Measurements from ENCODE around the gene RACK1.

DNA sequence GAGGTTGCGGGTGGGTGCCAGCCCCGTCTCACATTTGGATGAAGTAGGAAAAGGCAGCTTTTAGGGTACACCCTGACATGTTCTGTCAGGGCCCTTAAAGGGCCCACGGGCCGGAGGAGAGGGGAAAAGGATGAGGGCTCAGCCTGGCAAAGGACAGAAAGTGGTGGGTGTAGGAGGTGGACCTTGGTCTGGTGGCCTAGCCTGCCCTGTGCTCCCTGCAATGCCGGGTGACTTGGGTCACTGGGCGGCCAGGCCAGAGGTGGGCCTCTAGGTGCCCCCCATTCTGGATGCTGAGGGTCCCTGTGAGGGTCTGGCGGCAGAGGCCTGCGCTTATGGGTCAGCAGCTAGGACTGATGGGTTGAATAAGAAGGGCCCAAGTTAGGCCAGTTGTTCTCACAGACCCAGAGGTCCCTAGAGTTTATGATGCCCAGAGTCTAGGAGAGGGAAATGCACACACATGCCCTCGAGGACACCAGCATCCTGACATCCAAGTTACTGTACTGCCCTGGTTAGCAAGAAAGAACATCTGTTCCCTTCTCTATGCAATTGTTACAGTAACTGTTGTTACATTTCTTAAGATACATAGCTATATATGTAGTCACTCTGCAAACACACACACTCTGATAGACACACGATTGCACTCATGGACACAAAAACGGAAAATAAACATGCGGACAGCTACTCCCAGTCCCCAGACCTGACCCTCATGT is 51.2 kb downstream of the RACK1 start:
- TF ChIP-seq BHLHE40 (IDR thresholded peaks at IDR 0.05; ENCODE audit: borderline replicate concordance) (no peak), HDGF (IDR thresholded peaks at IDR 0.05; ENCODE audit: borderline replicate concordance) (no peak), TARDBP (IDR thresholded peaks at IDR 0.05) (no peak), L3MBTL2 (conservative IDR thresholded peaks at IDR 0.05) (no peak; the same call in 1 of the 2 replicates), FOXM1 (IDR thresholded peaks at IDR 0.05; ENCODE audit: borderline replicate concordance) (no peak), FOXK2 (IDR thresholded peaks at IDR 0.05) (no peak)
- TF ChIP-seq, protein P1, sequence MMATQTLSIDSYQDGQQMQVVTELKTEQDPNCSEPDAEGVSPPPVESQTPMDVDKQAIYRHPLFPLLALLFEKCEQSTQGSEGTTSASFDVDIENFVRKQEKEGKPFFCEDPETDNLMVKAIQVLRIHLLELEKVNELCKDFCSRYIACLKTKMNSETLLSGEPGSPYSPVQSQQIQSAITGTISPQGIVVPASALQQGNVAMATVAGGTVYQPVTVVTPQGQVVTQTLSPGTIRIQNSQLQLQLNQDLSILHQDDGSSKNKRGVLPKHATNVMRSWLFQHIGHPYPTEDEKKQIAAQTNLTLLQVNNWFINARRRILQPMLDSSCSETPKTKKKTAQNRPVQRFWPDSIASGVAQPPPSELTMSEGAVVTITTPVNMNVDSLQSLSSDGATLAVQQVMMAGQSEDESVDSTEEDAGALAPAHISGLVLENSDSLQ (IDR thresholded peaks at IDR 0.05), result no peak
